SU-DHL-6 (cell line): ENCODE results near the gene KRT32.

Source experiments
- CTCF ChIP-seq: fragments of 200-600 bp; sonication (generic); IDR thresholded peaks from one replicate; pipeline ENCODE4 v1.5.1; 2017; ENCODE audit warnings: antibody characterized with exemption, mild to moderate bottlenecking, low read length, moderate library complexity; ENCODE audit not compliant: insufficient read depth, poor library complexity, severe bottlenecking
- EZH2phosphoT487 ChIP-seq: fragments of 200-600 bp; sonication (generic), shearing (Covaris generic); conservative IDR thresholded peaks from 2 replicates; pipeline ENCODE4 v1.6.1; 2018; ENCODE audit warnings: mild to moderate bottlenecking, antibody characterized with exemption, low read length, moderate library complexity, mixed read lengths

DNA sequence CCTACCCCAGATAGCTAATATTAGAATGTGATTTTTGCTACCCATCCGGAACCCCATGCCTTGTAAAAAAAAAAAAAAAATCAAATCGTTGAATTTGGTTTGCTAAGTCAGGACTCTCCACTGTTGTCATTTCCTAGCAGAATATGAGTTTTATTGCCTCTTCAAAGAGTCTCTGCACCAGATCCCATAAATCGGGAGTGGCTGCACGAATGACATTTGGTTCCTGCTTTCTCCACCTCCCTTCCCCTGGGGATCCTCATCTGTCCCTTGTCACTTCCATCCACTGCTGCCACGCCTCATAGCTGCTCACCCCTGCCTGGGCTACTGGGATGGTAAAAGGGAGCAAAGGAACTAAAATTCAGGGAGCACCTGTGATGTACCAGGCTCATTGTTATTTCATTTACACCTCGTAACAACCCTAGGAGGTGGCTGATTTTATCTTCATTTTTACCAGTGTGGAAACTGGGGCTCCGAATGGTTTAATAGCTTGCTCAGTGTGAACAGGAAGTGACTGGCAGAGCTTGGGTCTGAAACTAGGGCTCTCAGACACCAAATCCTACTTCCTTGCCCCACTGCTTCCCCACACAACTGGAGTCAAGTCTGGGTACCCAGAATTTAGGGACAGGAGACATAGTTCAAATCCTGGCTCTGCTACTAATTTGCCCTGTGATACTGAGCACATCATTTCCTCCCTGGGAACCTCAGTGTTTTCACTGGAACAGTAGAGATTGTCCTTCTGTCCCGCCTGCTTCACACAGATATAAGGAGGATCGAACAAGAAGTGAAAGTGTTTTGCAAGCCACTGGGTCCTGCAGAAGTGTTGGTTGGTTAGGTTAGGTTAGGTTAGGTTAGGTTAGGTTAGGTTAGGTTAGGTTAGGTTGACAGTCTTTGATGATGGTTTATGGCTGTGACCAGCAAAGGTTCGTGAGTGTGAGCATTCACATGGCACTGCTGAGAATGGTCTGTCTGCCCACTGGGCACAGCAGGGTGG lies 23.1 kb upstream of the KRT32 start:
- TF ChIP-seq CTCF (no peak), EZH2phosphoT487 (no peak)
